ENCODE measurements around the gene MGAT4A.

DNA sequence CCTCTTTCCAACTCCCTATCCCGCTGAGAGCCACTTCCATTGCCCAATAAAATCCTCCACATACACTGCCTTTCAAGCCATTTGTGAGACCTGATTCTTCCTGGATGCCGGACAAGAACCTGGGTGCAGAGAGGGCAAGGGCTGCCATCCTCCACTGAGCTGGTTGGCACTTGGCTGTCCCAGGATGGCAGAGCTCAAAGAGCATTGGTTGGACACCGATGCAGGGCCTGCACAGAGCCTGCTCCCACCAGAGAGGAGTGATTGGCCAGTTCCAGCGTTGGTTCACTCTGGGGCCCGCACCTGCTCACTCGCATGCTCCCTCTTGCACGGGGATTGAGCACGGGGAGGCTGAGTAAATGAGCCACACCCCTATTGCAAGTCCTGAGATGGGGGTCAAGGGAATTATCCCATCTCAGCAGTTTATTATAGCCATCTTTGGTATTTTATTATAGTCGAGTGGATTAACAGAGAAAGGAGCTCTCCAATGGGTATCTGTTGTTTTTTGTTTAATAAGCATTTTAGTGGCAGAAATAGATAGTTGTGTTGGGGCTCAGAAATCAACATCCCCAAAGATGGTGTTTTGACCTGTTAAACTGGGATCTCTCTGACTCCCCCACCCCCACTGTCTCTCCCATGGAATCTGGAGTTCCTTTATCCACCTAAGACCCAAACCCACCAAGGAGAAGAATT is 19.8 kb upstream of the MGAT4A start:
- TF ChIP-seq, protein P1, sequence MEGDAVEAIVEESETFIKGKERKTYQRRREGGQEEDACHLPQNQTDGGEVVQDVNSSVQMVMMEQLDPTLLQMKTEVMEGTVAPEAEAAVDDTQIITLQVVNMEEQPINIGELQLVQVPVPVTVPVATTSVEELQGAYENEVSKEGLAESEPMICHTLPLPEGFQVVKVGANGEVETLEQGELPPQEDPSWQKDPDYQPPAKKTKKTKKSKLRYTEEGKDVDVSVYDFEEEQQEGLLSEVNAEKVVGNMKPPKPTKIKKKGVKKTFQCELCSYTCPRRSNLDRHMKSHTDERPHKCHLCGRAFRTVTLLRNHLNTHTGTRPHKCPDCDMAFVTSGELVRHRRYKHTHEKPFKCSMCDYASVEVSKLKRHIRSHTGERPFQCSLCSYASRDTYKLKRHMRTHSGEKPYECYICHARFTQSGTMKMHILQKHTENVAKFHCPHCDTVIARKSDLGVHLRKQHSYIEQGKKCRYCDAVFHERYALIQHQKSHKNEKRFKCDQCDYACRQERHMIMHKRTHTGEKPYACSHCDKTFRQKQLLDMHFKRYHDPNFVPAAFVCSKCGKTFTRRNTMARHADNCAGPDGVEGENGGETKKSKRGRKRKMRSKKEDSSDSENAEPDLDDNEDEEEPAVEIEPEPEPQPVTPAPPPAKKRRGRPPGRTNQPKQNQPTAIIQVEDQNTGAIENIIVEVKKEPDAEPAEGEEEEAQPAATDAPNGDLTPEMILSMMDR (IDR thresholded peaks at IDR 0.05 in 4 of 5, conservative IDR thresholded peaks at IDR 0.05 in 1 of 5) = no peak
- TF ChIP-seq POLR2A (IDR thresholded peaks at IDR 0.05) = no peak

Data from gastrocnemius medialis (tissue), 4 donors.